Measurements from ENCODE around the gene GALNT8. TPM values are rescaled to one million over a fixed set of nuclear protein-coding genes. Genes with fewer than 3 reads are reported as not detected.

The GALNT8 gene
- total RNA-seq, 4 donors from 2014 or later, result 0.29 to 5.8 (median 0.70) TPM; not detected in 1

GRCh38 chr12:4771172-4771959 is 51.2 kb downstream of the GALNT8 start:
- Histone ChIP-seq H3K4me3 (no peak overlapping the region), H3K27ac (no peak overlapping the region), H3K4me1 (no peaks in the 10 kb centered on the region), H3K36me3 (no peaks in the 10 kb centered on the region), H3K9me3 (no peaks in the 10 kb centered on the region), H3K27me3 (no peaks in the 10 kb centered on the region)
- DNase-seq, result no peak
- TF ChIP-seq CTCF (IDR thresholded peaks at IDR 0.05) (no peak), POLR2A (IDR thresholded peaks at IDR 0.05) (no peak)
- intact Hi-C loops (cut with DNase I; ENCODE audit: low total_unique reads), result no loop called here

GRCh38 chr12:4771960-4772566 is 51.9 kb downstream of the GALNT8 start:
- H3K36me3 ChIP-seq, result no peaks in the 10 kb centered on the region
- no peak for DNase-seq
- no peaks in the 10 kb centered on the region for H3K27me3 ChIP-seq
- no peaks in the 10 kb centered on the region for H3K4me1 ChIP-seq
- no peak overlapping the region for H3K4me3 ChIP-seq
- no peaks in the 10 kb centered on the region for H3K9me3 ChIP-seq
- intact Hi-C loops (cut with DNase I; ENCODE audit: low total_unique reads), result no loop called here
- no peak for TF ChIP-seq POLR2A (IDR thresholded peaks at IDR 0.05)
- TF ChIP-seq CTCF (IDR thresholded peaks at IDR 0.05), result no peak
- H3K27ac ChIP-seq, result no peak overlapping the region

GRCh38 chr12:4775936-4776335 is 55.7 kb downstream of the GALNT8 start:
- no peaks in the 10 kb centered on the region for H3K9me3 ChIP-seq
- no peaks in the 10 kb centered on the region for H3K36me3 ChIP-seq
- H3K4me1 ChIP-seq, result no peaks in the 10 kb centered on the region
- intact Hi-C loops (cut with DNase I; ENCODE audit: low total_unique reads), result no loop called here
- TF ChIP-seq CTCF (IDR thresholded peaks at IDR 0.05), result no peak
- TF ChIP-seq POLR2A (IDR thresholded peaks at IDR 0.05), result no peak
- no peak overlapping the region for H3K4me3 ChIP-seq
- no peaks in the 10 kb centered on the region for H3K27me3 ChIP-seq
- H3K27ac ChIP-seq, result no peak overlapping the region
- no peak for DNase-seq

- no peaks in the 10 kb centered on the region for H3K4me1 ChIP-seq
- no peaks in the 10 kb centered on the region for H3K27me3 ChIP-seq
- no peak overlapping the region for H3K27ac ChIP-seq
- intact Hi-C loops (cut with DNase I; ENCODE audit: low total_unique reads), result no loop called here
- H3K9me3 ChIP-seq, result no peaks in the 10 kb centered on the region
- no peak for DNase-seq
- H3K36me3 ChIP-seq, result no peaks in the 10 kb centered on the region
- H3K4me3 ChIP-seq, result no peak overlapping the region
- no peak for TF ChIP-seq POLR2A (IDR thresholded peaks at IDR 0.05)
Observed at GRCh38 chr12:4779749-4780148, 59.5 kb downstream of the GALNT8 start.

GRCh38 chr12:4780641-4781611 is 60.7 kb downstream of the GALNT8 start:
- Histone ChIP-seq H3K36me3 (no peaks in the 10 kb centered on the region), H3K9me3 (no peaks in the 10 kb centered on the region), H3K27me3 (no peaks in the 10 kb centered on the region), H3K4me1 (no peaks in the 10 kb centered on the region), H3K27ac (no peak overlapping the region), H3K4me3 (no peak overlapping the region)
- intact Hi-C loops (cut with DNase I; ENCODE audit: low total_unique reads), result no loop called here
- DNase-seq, result no peak
- TF ChIP-seq POLR2A (IDR thresholded peaks at IDR 0.05), result no peak

Measured in uterus (tissue), 4 donors.